Neural cell (in vitro differentiated cells): ENCODE results near the gene FHL3. TPM values are rescaled to one million over a fixed set of nuclear protein-coding genes. Genes with fewer than 3 reads are reported as not detected.

ENCODE experiments used
- H2AFZ ChIP-seq: fragments of 200-600, 300-800 bp; sonication (generic), shearing (Covaris generic); 2 replicates; pipeline ENCODE4 v1.6.0; 2014; ENCODE audit warnings: low read depth, mild to moderate bottlenecking, antibody characterized with exemption, low read length, moderate library complexity
- H3F3A ChIP-seq: fragments of 200-600 bp; shearing (Covaris generic); 2 replicates; pipeline ENCODE4 v1.6.1; 2016; ENCODE audit warnings: mild to moderate bottlenecking, moderate library complexity, mixed read lengths, antibody characterized with exemption, low read length; ENCODE audit not compliant: insufficient read depth, poor library complexity, severe bottlenecking
- H3K27ac ChIP-seq: fragments of 200-600, 300-800 bp; sonication (generic), shearing (Covaris generic); 2 replicates; pipeline ENCODE4 v1.5.1; 2014; ENCODE audit warnings: mild to moderate bottlenecking, low read length, moderate library complexity
- H3K27me3 ChIP-seq: fragments of 300-800, 200-600 bp; sonication (generic), shearing (Covaris generic); 2 replicates; pipeline ENCODE4 v1.6.0; 2014; ENCODE audit warnings: mild to moderate bottlenecking, low read depth, low read length, moderate library complexity; ENCODE audit not compliant: insufficient read depth
- H3K36me3 ChIP-seq: fragments of 300-800, 200-600 bp; sonication (generic), shearing (Covaris generic); 2 replicates; pipeline ENCODE4 v1.5.1; 2014; ENCODE audit warnings: mild to moderate bottlenecking, antibody characterized with exemption, low read length, moderate library complexity; ENCODE audit not compliant: insufficient read depth
- H3K4me2 ChIP-seq: fragments of 300-800, 200-600 bp; sonication (generic), shearing (Covaris generic); 2 replicates; pipeline ENCODE4 v1.6.0; 2014; ENCODE audit warnings: mild to moderate bottlenecking, low read length
- H3K4me3 ChIP-seq: fragments of 300-800, 200-600 bp; sonication (generic), shearing (Covaris generic); 2 replicates; pipeline ENCODE4 v1.5.1; 2014; ENCODE audit warnings: mild to moderate bottlenecking, low read length, moderate library complexity
- H3K79me2 ChIP-seq: fragments of 200-600 bp; shearing (Covaris generic); replicated peaks from 2 replicates; pipeline ENCODE4 v1.6.0; 2014; ENCODE audit warnings: mild to moderate bottlenecking, low read length, moderate library complexity; ENCODE audit not compliant: insufficient read depth
- H3K9ac ChIP-seq: fragments of 300-800, 200-600 bp; sonication (generic), shearing (Covaris generic); 2 replicates; pipeline ENCODE4 v1.6.1; 2016; ENCODE audit warnings: mild to moderate bottlenecking, low read length, mixed read lengths
- H3K9me2 ChIP-seq: fragments of 200-600 bp; shearing (Covaris generic); 2 replicates; pipeline ENCODE4 v1.6.1; 2016; ENCODE audit warnings: mild to moderate bottlenecking, low read length, mixed read lengths; ENCODE audit not compliant: insufficient read depth
- H3K9me3 ChIP-seq: fragments of 200-600, 300-800 bp; sonication (generic), shearing (Covaris generic); 2 replicates; pipeline ENCODE4 v1.6.1; 2016; ENCODE audit warnings: mild to moderate bottlenecking, mixed run types, low read length, moderate library complexity, mixed read lengths
- H4K20me1 ChIP-seq: fragments of 200-600 bp; shearing (Covaris generic); 2 replicates; pipeline ENCODE4 v1.6.1; 2016; ENCODE audit warnings: mild to moderate bottlenecking, mixed run types; ENCODE audit not compliant: insufficient read depth
- CTCF ChIP-seq: fragments of 450-650 bp; IDR thresholded peaks from 2 replicates; pipeline ENCODE4 v1.5.1; 2014; ENCODE audit warnings: antibody characterized with exemption, mild to moderate bottlenecking, moderate library complexity; ENCODE audit not compliant: poor library complexity, severe bottlenecking
- EP300 ChIP-seq: fragments of 450-650 bp; conservative IDR thresholded peaks from 2 replicates; pipeline ENCODE4 v1.6.1; 2014; ENCODE audit warnings: antibody characterized with exemption, mild to moderate bottlenecking, moderate library complexity; ENCODE audit not compliant: poor library complexity, severe bottlenecking
- EZH2 ChIP-seq: fragments of 200-600, 300-800 bp; shearing (Covaris generic), sonication (generic); IDR thresholded peaks from 2 replicates; pipeline ENCODE4 v1.6.1; 2014; ENCODE audit warnings: antibody characterized with exemption, low read length, borderline replicate concordance, mild to moderate bottlenecking; ENCODE audit not compliant: insufficient read depth, poor library complexity, severe bottlenecking
- MXI1 ChIP-seq: fragments of 450-650 bp; conservative IDR thresholded peaks from 2 replicates; pipeline ENCODE4 v1.6.1; 2014; ENCODE audit warnings: antibody characterized with exemption, mild to moderate bottlenecking; ENCODE audit not compliant: poor library complexity, severe bottlenecking
- POLR2AphosphoS5 ChIP-seq: IDR thresholded peaks from 2 replicates; pipeline ENCODE4 v1.6.1; 2012
- RAD21 ChIP-seq: fragments of 450-650 bp; conservative IDR thresholded peaks from 2 replicates; pipeline ENCODE4 v1.6.1; 2014; ENCODE audit warnings: antibody characterized with exemption, mild to moderate bottlenecking, moderate library complexity
- SMC3 ChIP-seq: fragments of 450-650 bp; conservative IDR thresholded peaks from 2 replicates; pipeline ENCODE4 v1.6.1; 2014; ENCODE audit warnings: antibody characterized with exemption, mild to moderate bottlenecking, moderate library complexity; ENCODE audit not compliant: poor library complexity
- TAF1 ChIP-seq: IDR thresholded peaks from 2 replicates; pipeline ENCODE4 v1.6.1; 2012; ENCODE audit warnings: low read depth
- polyA plus RNA-seq: library from polyadenylated mRNA; depleted of rRNA; stranded (reverse); fragments of >200 nt; gene quantifications from 2 replicates; pipeline ENCODE4 v1.2.3, GENCODE V29; 2014
- TF ChIP-seq, protein P1 (sequence below): IDR thresholded peaks from 2 replicates; pipeline ENCODE4 v1.6.1; 2012; ENCODE audit warnings: borderline replicate concordance

FHL3 gene
- polyA plus RNA-seq, 1 donor from 2014 or later = 3.5 TPM

- Histone ChIP-seq H3K79me2 (peaks cover 18% of the 10 kb centered on the region), H3K9me3 (no peaks in the 10 kb centered on the region), H3F3A (no peaks in the 10 kb centered on the region), H3K4me3 (peak within 1 kb of the TSS; percentile 70), H3K27me3 (no peaks in the 10 kb centered on the region), H3K9me2 (no peaks in the 10 kb centered on the region), H3K4me2 (peak within 1 kb of the TSS; percentile 26), H3K9ac (peak within 1 kb of the TSS; percentile 85), H3K27ac (peak within 1 kb of the TSS; percentile 95), H3K36me3 (peaks cover 3% of the 10 kb centered on the region), H4K20me1 (no peaks in the 10 kb centered on the region), H2AFZ (peak within 1 kb of the TSS; percentile 53)
- TF ChIP-seq CTCF = peak; percentile 36
- peak; percentile 92 for TF ChIP-seq MXI1
- peak; percentile 100 for TF ChIP-seq TAF1
- peak; percentile 50 for TF ChIP-seq EP300
- peak; percentile 28 for TF ChIP-seq RAD21
- TF ChIP-seq EZH2 = no peak
- TF ChIP-seq SMC3 = peak; percentile 36
- TF ChIP-seq POLR2AphosphoS5 = peak; percentile 91
- TF ChIP-seq, protein P1, sequence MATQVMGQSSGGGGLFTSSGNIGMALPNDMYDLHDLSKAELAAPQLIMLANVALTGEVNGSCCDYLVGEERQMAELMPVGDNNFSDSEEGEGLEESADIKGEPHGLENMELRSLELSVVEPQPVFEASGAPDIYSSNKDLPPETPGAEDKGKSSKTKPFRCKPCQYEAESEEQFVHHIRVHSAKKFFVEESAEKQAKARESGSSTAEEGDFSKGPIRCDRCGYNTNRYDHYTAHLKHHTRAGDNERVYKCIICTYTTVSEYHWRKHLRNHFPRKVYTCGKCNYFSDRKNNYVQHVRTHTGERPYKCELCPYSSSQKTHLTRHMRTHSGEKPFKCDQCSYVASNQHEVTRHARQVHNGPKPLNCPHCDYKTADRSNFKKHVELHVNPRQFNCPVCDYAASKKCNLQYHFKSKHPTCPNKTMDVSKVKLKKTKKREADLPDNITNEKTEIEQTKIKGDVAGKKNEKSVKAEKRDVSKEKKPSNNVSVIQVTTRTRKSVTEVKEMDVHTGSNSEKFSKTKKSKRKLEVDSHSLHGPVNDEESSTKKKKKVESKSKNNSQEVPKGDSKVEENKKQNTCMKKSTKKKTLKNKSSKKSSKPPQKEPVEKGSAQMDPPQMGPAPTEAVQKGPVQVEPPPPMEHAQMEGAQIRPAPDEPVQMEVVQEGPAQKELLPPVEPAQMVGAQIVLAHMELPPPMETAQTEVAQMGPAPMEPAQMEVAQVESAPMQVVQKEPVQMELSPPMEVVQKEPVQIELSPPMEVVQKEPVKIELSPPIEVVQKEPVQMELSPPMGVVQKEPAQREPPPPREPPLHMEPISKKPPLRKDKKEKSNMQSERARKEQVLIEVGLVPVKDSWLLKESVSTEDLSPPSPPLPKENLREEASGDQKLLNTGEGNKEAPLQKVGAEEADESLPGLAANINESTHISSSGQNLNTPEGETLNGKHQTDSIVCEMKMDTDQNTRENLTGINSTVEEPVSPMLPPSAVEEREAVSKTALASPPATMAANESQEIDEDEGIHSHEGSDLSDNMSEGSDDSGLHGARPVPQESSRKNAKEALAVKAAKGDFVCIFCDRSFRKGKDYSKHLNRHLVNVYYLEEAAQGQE = peak; percentile 98
Observed at GRCh38 chr1:38012363-38013226, 7.3 kb upstream of the FHL3 start, which contains the start of gene UTP11. Gene UTP11 (plus strand): TSS chr1:38012734. CDS start chr1:38012803, 69 bp downstream.

- Histone ChIP-seq H3F3A (no peaks in the 10 kb centered on the region), H2AFZ (no peak overlapping the region), H3K4me2 (no peak overlapping the region), H3K4me3 (no peak overlapping the region), H4K20me1 (no peaks in the 10 kb centered on the region), H3K9ac (no peak overlapping the region), H3K36me3 (no peaks in the 10 kb centered on the region), H3K9me2 (no peaks in the 10 kb centered on the region), H3K27ac (no peak overlapping the region), H3K79me2 (peaks cover 12% of the 10 kb centered on the region), H3K27me3 (peaks cover 3% of the 10 kb centered on the region), H3K9me3 (no peaks in the 10 kb centered on the region)
- no peak for TF ChIP-seq EZH2
- TF ChIP-seq CTCF = no peak
Observed at GRCh38 chr1:38009841-38010180, 4.5 kb upstream of the FHL3 start.
